Activated CD4-positive, alpha-beta T cell treated with anti-CD3 and anti-CD28 coated beads, Interleukin-2, amount 50 U/mL, for 48 hours (primary cell): ENCODE measurements around the gene MYH11.
"Not testable (repeated sequence)": the region's sequence is repeated elsewhere in the genome, so short reads cannot be mapped to it uniquely, and the experiment has no call there.

Source experiments
- DNase-seq, 2 experiments: peaks; one replicate each; pipeline ENCODE4 v3.0.0-alpha.2; 2020

Gene MYH11

GRCh38 chr16:15703029-15703736 lies 153.6 kb downstream of the MYH11 start:
- no peak for DNase-seq

- no peak for DNase-seq
Observed at GRCh38 chr16:15701975-15702970, 154.6 kb downstream of the MYH11 start.

GRCh38 chr16:15701367-15701766 lies 155.5 kb downstream of the MYH11 start:
- no peak for DNase-seq

GRCh38 chr16:15699819-15700218 lies 157.0 kb downstream of the MYH11 start:
- DNase-seq: no peak

- DNase-seq: no peak
Observed at GRCh38 chr16:15694499-15694898, 162.3 kb downstream of the MYH11 start.

- not testable (repeated sequence) for DNase-seq
Observed at GRCh38 chr16:15692508-15692907, 164.3 kb downstream of the MYH11 start.

- DNase-seq: no peak
Observed at GRCh38 chr16:15691046-15691445, 165.8 kb downstream of the MYH11 start.

- no peak for DNase-seq
Observed at GRCh38 chr16:15690296-15690695, 166.5 kb downstream of the MYH11 start.

GRCh38 chr16:15689290-15689689 lies 167.5 kb downstream of the MYH11 start:
- no peak for DNase-seq

- DNase-seq: no peak
Observed at GRCh38 chr16:15686287-15686686, 170.5 kb downstream of the MYH11 start.

GRCh38 chr16:15682105-15682570 lies 174.7 kb downstream of the MYH11 start:
- DNase-seq: peak; percentile 38 to 48

- DNase-seq: no peak
Observed at GRCh38 chr16:15677447-15677846, 179.4 kb downstream of the MYH11 start.

- no peak for DNase-seq
Observed at GRCh38 chr16:15676506-15676905, 180.3 kb downstream of the MYH11 start.

- DNase-seq: no peak
Observed at GRCh38 chr16:15674571-15674970, 182.3 kb downstream of the MYH11 start.

GRCh38 chr16:15672514-15673167 lies 184.2 kb downstream of the MYH11 start:
- DNase-seq: peak; percentile 59 to 69

- DNase-seq: not testable (repeated sequence)
Observed at GRCh38 chr16:15672127-15672513, 184.7 kb downstream of the MYH11 start.

- DNase-seq: no peak
Observed at GRCh38 chr16:15671530-15672117, 185.2 kb downstream of the MYH11 start.

- no peak for DNase-seq
Observed at GRCh38 chr16:15667091-15667742, 189.6 kb downstream of the MYH11 start.

- no peak for DNase-seq
Observed at GRCh38 chr16:15665107-15665506, 191.7 kb downstream of the MYH11 start.

- DNase-seq: no peak
Observed at GRCh38 chr16:15660203-15660601, 196.6 kb downstream of the MYH11 start.

- no peak for DNase-seq
Observed at GRCh38 chr16:15658556-15658955, 198.3 kb downstream of the MYH11 start.

GRCh38 chr16:15658149-15658548 lies 198.7 kb downstream of the MYH11 start:
- DNase-seq: no peak
